Ishikawa (cell line): ENCODE results near the gene FARS2.

Experiments
- CEBPB ChIP-seq: IDR thresholded peaks from 2 replicates; pipeline ENCODE4 v1.6.1; 2012
- CREB1 ChIP-seq: IDR thresholded peaks from 2 replicates; pipeline ENCODE4 v1.6.1; 2012; ENCODE audit warnings: low read depth
- EGR1 ChIP-seq: IDR thresholded peaks from 2 replicates; pipeline ENCODE4 v1.6.1; 2012
- EP300 ChIP-seq: IDR thresholded peaks from 2 replicates; pipeline ENCODE4 v1.6.1; 2012; ENCODE audit warnings: borderline replicate concordance
- FOXM1 ChIP-seq: IDR thresholded peaks from 2 replicates; pipeline ENCODE4 v1.6.1; 2012; ENCODE audit warnings: low read depth, borderline replicate concordance
- NFIC ChIP-seq: IDR thresholded peaks from 2 replicates; pipeline ENCODE4 v1.6.1; 2012
- RAD21 ChIP-seq: IDR thresholded peaks from 2 replicates; pipeline ENCODE4 v1.6.1; 2012; ENCODE audit warnings: low read depth
- TAF1 ChIP-seq: IDR thresholded peaks from 2 replicates; pipeline ENCODE4 v1.6.1; 2012; ENCODE audit warnings: low read depth, mild to moderate bottlenecking
- TCF12 ChIP-seq: IDR thresholded peaks from 2 replicates; pipeline ENCODE4 v1.6.1; 2012; ENCODE audit warnings: low read depth
- TEAD4 ChIP-seq: IDR thresholded peaks from 2 replicates; pipeline ENCODE4 v1.6.1; 2012
- YY1 ChIP-seq: IDR thresholded peaks from 2 replicates; pipeline ENCODE4 v1.6.1; 2012; ENCODE audit warnings: low read depth
- ZBTB7A ChIP-seq: IDR thresholded peaks from 2 replicates; pipeline ENCODE4 v1.6.1; 2012; ENCODE audit warnings: low read depth
- TF ChIP-seq, protein P1 (sequence below): IDR thresholded peaks from 2 replicates; pipeline ENCODE4 v1.6.1; 2012
- TF ChIP-seq, protein P2 (sequence below): IDR thresholded peaks from 2 replicates; pipeline ENCODE4 v1.6.1; 2012
- TF ChIP-seq, protein P3 (sequence below): IDR thresholded peaks from 2 replicates; pipeline ENCODE4 v1.6.1; 2012; ENCODE audit warnings: low read depth, mild to moderate bottlenecking

Gene FARS2

DNA sequence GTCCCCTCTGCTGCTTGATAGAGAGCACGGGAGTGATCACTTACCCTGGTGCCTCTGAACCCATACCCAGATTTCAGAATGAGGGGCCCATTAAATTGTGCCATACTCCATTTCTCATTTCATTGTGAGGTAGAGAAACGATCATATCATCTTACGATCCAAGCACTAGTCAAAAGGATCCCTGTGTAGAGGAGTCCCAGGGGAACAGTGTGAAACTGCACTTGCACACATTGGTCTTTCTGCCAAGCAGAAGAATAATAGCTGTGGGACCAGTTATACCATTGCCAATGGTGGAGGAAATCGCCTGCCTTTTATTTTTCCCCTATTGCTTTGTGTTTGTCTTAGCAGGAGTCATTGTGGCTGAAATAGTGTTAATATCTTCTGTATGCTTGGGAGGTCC, 161.9 kb downstream of the FARS2 start:
- TF ChIP-seq FOXM1: no peak
- no peak for TF ChIP-seq RAD21
- no peak for TF ChIP-seq TCF12
- no peak for TF ChIP-seq YY1
- no peak for TF ChIP-seq EGR1
- TF ChIP-seq CREB1: no peak
- no peak for TF ChIP-seq CEBPB
- TF ChIP-seq TEAD4: no peak
- no peak for TF ChIP-seq TAF1
- no peak for TF ChIP-seq NFIC
- TF ChIP-seq, protein P1, sequence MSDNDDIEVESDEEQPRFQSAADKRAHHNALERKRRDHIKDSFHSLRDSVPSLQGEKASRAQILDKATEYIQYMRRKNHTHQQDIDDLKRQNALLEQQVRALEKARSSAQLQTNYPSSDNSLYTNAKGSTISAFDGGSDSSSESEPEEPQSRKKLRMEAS: no peak

DNA sequence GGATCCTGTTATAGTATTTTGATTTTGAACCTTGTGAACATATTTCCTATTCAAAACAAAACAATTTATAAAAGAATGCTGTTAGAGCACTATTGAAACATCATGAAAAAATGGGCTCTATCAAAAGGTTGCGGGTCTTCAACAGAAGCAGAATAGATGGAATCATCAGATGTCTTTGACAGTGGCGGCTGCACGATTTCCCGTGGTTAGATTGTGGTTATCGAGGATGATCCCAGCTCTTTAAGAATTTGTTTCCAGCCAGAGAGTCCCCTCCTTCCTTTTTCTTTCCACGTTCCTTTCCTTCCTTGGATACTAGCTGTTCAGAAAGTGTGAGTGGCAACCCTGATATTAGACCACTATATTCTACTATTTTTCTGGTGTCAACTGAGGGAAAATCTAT, 163.4 kb downstream of the FARS2 start:
- TF ChIP-seq, protein P1: no peak
- no peak for TF ChIP-seq FOXM1
- no peak for TF ChIP-seq ZBTB7A
- no peak for TF ChIP-seq CREB1
- no peak for TF ChIP-seq NFIC
- TF ChIP-seq YY1: no peak
- TF ChIP-seq, protein P2, sequence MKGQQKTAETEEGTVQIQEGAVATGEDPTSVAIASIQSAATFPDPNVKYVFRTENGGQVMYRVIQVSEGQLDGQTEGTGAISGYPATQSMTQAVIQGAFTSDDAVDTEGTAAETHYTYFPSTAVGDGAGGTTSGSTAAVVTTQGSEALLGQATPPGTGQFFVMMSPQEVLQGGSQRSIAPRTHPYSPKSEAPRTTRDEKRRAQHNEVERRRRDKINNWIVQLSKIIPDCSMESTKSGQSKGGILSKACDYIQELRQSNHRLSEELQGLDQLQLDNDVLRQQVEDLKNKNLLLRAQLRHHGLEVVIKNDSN: no peak
- TF ChIP-seq CEBPB: no peak
- TF ChIP-seq RAD21: no peak
- TF ChIP-seq TCF12: no peak
- no peak for TF ChIP-seq EP300
- TF ChIP-seq, protein P3, sequence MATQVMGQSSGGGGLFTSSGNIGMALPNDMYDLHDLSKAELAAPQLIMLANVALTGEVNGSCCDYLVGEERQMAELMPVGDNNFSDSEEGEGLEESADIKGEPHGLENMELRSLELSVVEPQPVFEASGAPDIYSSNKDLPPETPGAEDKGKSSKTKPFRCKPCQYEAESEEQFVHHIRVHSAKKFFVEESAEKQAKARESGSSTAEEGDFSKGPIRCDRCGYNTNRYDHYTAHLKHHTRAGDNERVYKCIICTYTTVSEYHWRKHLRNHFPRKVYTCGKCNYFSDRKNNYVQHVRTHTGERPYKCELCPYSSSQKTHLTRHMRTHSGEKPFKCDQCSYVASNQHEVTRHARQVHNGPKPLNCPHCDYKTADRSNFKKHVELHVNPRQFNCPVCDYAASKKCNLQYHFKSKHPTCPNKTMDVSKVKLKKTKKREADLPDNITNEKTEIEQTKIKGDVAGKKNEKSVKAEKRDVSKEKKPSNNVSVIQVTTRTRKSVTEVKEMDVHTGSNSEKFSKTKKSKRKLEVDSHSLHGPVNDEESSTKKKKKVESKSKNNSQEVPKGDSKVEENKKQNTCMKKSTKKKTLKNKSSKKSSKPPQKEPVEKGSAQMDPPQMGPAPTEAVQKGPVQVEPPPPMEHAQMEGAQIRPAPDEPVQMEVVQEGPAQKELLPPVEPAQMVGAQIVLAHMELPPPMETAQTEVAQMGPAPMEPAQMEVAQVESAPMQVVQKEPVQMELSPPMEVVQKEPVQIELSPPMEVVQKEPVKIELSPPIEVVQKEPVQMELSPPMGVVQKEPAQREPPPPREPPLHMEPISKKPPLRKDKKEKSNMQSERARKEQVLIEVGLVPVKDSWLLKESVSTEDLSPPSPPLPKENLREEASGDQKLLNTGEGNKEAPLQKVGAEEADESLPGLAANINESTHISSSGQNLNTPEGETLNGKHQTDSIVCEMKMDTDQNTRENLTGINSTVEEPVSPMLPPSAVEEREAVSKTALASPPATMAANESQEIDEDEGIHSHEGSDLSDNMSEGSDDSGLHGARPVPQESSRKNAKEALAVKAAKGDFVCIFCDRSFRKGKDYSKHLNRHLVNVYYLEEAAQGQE: no peak
- TF ChIP-seq EGR1: no peak
- TF ChIP-seq TAF1: no peak

DNA sequence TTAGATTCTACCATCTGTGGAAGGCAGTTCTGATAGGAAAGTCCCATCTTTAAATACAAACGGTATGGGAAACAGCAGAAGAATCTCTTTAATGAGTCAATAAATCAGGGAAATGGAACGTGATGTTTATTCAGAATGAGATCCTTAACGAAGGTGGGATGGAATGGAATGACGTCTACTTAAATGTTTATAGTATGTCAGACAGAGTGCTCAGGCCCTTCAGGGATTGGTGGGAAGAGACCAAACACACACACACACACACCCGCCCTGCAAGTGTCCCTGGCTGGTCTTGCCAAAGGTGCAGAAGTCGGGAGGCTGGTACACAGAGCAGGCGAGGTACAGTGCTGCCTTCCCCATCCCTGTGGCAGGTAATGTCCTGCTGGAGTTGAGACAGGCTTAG, 164.0 kb downstream of the FARS2 start:
- TF ChIP-seq, protein P1: no peak
- TF ChIP-seq CREB1 (no peak), TAF1 (no peak), EP300 (no peak), EGR1 (no peak), TCF12 (no peak), CEBPB (no peak), RAD21 (no peak), ZBTB7A (no peak), YY1 (no peak), NFIC (no peak), FOXM1 (no peak), TEAD4 (no peak)
- TF ChIP-seq, protein P3: no peak
- TF ChIP-seq, protein P2: no peak

DNA sequence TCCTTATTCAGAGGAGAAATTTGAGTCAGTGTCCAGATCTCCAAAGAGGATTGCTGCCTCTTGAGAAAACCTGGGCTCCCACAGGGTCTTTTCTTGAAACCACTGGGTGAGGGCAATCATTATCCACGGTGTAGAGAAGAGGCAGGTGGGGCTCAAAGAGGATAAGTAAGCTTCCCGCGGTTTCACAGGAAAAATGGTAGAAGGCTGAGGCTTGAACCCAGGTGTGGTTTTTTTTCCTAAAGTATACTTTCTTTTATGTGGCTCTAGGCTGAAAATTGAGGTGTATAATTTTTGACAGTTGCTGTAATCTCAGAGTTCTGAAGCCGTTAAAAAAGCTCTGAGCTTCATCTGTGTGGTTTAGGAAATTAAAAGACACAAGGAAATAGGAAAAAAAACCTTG, 164.5 kb downstream of the FARS2 start:
- TF ChIP-seq, protein P3: no peak

DNA sequence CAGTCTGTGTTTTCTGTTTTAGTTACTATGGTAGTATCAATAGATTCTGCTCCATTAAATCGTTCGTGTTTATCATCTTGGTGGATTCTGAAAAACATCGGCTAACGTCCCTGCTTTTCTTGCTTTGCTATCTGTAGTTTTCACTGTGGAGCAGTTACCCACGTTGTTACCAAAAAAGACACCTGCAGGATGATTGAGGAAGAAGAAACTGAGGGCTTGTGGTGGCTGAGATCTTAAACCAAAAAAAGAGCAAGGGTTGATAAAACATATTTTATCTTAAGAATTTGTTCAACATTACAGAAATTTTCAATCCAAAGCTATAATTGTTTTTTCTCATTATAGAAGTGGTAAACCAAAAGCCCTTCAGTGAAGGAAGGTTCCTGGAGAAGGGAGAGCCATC, 166.3 kb downstream of the FARS2 start:
- TF ChIP-seq, protein P2: no peak
- no peak for TF ChIP-seq CREB1
- TF ChIP-seq, protein P1: no peak
- TF ChIP-seq CEBPB: no peak
- no peak for TF ChIP-seq FOXM1
- no peak for TF ChIP-seq TEAD4
- TF ChIP-seq NFIC: no peak
